HUES64 (cell line): ENCODE measurements around the gene MKI67.
"Not testable (repeated sequence)": the region's sequence is repeated elsewhere in the genome, so short reads cannot be mapped to it uniquely, and the experiment has no call there.

Experiments
- H3K27ac ChIP-seq: 2 replicates; pipeline ENCODE4 v1.7.0; 2013; ENCODE audit warnings: low read depth, low read length, inconsistent platforms
- H3K27me3 ChIP-seq: 2 replicates; pipeline ENCODE4 v1.6.1; 2013; ENCODE audit warnings: mild to moderate bottlenecking, low read length; ENCODE audit not compliant: insufficient read depth
- H3K36me3 ChIP-seq: 2 replicates; pipeline ENCODE4 v1.6.1; 2013; ENCODE audit warnings: mild to moderate bottlenecking, low read length; ENCODE audit not compliant: insufficient read depth
- H3K4me1 ChIP-seq: 2 replicates; pipeline ENCODE4 v1.6.1; 2013; ENCODE audit warnings: mild to moderate bottlenecking, low read length, moderate library complexity; ENCODE audit not compliant: insufficient read depth
- H3K4me3 ChIP-seq: 2 replicates; pipeline ENCODE4 v1.5.1; 2013; ENCODE audit warnings: mild to moderate bottlenecking, low read length, moderate library complexity
- H3K9ac ChIP-seq: 2 replicates; pipeline ENCODE4 v1.6.1; 2013; ENCODE audit warnings: mild to moderate bottlenecking, low read depth, low read length
- H3K9me3 ChIP-seq: 2 replicates; pipeline ENCODE4 v1.6.1; 2013; ENCODE audit warnings: low read depth, low read length; ENCODE audit not compliant: insufficient read depth
- WGBS: fragments of 150-250, 120-280 bp; methylation state at CpG from one replicate; pipeline ENCODE4 v1.1.7; 2013; ENCODE audit warnings: missing lambda C conversion rate; 5-methylcytosine and 5-hydroxymethylcytosine counted together

The MKI67 gene

DNA sequence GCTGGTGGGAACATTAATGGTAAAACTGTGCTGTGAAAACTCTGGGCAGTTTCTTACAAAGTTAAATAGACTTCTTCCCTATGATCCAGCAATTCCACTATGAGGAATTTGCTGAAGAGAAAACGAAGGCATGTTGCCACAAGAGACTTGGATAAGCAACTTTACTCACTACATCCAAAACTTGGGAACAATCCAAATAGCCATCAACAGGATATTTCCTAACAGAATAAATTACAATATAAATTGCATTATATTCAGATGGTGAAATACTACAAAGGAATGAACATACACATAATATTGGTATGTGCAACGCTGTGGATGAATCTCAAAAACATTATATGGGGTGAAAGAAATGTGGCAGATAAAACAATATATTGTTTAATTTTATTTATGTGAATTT is 21.4 kb upstream of the MKI67 start:
- no peaks in the 10 kb centered on the region for H3K36me3 ChIP-seq
- 92% methylated on average over 1 of the region's 2 CpGs for WGBS
- no peak overlapping the region for H3K9ac ChIP-seq
- H3K9me3 ChIP-seq: no peaks in the 10 kb centered on the region
- peaks cover 19% of the 10 kb centered on the region for H3K27me3 ChIP-seq
- H3K27ac ChIP-seq: no peak overlapping the region
- H3K4me3 ChIP-seq: no peak overlapping the region
- no peaks in the 10 kb centered on the region for H3K4me1 ChIP-seq

DNA sequence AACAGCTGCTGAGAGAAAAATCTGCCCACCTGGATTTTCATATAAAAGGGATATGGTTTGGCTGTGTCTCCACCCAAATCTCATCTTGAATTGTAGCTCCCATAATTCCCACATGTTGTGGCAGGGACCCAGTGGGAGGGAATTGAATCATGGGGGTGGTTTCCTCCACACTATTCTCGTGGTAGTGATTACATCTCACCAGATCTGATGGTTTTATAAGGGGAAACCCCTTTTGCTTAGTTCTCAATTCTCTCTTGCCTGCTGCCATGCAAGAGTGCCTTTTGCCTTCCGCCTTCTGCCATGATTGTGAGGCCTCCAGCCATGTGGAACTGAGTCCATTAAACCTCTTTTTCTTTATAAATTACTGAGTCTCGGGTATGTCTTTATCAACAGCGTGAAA is 20.8 kb upstream of the MKI67 start:
- Histone ChIP-seq H3K9ac (no peak overlapping the region), H3K4me3 (no peak overlapping the region), H3K36me3 (no peaks in the 10 kb centered on the region), H3K27ac (no peak overlapping the region), H3K27me3 (peaks cover 19% of the 10 kb centered on the region), H3K4me1 (no peaks in the 10 kb centered on the region), H3K9me3 (no peaks in the 10 kb centered on the region)
- WGBS: 88% methylated on average over 2 of the region's 4 CpGs

DNA sequence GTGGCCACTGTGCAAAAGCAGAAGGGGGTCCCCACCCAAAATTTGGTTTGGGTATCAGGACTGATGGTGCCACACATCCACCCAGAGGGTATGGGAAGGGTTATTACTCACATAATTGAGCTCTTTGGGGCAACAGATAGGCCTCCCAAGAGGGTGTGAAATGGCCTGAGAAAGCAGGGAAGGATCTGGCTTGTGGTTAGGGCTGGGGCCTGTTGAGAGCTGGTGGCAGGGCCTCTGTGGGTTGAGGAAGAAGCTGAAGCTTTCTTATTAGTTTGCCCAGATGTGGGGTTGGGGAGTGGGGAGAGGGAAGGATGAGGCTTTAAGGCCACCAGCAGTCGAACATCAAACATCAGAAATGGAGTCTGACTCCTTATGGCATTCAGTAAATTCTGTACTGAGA is 18.3 kb upstream of the MKI67 start:
- no peaks in the 10 kb centered on the region for H3K9me3 ChIP-seq
- peaks cover 5% of the 10 kb centered on the region; the same call in 1 of the 2 replicates for H3K4me1 ChIP-seq
- 83% methylated on average over 1 of the region's 1 CpG for WGBS
- no peaks in the 10 kb centered on the region for H3K36me3 ChIP-seq
- H3K27me3 ChIP-seq: peaks cover 6% of the 10 kb centered on the region
- no peak overlapping the region for H3K27ac ChIP-seq
- no peak overlapping the region for H3K4me3 ChIP-seq
- H3K9ac ChIP-seq: no peak overlapping the region

DNA sequence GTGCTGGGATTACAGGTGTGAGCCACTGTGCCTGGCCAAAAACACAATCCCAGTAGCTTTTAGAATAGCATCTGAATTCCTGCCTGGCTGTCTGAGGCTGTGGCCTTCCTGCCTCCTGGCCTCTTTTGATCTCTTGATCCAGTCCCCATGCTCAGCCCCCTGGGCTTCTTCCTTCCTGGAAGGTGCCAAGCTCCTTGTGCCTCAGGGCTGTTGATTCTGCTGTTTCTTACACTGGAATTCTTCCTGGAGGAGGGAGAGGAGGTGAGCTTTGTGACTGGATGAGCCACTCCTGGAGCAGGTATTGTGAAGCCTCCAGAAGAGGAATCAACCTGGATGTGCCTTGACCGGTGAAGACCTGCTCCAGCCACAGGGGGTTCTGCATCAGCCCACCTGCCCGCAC is 17.3 kb upstream of the MKI67 start:
- Histone ChIP-seq H3K4me1 (peaks cover 5% of the 10 kb centered on the region; the same call in 1 of the 2 replicates), H3K36me3 (no peaks in the 10 kb centered on the region), H3K9me3 (no peaks in the 10 kb centered on the region), H3K9ac (no peak overlapping the region), H3K4me3 (no peak overlapping the region), H3K27me3 (no peaks in the 10 kb centered on the region; the same call in 1 of the 2 replicates), H3K27ac (no peak overlapping the region)
- WGBS: 90% methylated on average over 2 of the region's 2 CpGs

DNA sequence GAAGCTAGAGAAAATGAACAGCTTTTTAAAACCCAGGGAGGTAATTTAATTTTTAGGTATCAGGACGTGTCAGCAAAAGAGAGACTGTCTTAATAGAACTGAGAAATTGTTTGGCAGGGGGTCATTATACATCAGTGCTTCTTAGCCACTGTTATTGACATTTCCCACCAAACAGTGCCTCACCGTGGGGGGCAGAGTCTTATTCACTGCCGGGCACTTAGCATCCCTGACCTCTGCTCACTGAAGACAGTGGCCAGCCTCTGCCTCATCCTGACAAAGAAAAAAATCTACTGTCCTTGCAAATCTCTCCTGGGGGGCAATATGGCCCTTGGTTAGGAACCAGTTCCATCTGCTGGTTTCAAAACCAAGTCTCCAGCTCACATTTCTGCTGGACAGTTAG is 14.2 kb upstream of the MKI67 start:
- 18% methylated on average over 3 of the region's 3 CpGs for WGBS
- H3K4me3 ChIP-seq: no peak overlapping the region
- no peaks in the 10 kb centered on the region for H3K36me3 ChIP-seq
- H3K27me3 ChIP-seq: no peaks in the 10 kb centered on the region
- H3K27ac ChIP-seq: no peak overlapping the region
- no peak overlapping the region for H3K9ac ChIP-seq
- peaks cover 5% of the 10 kb centered on the region; the same call in 1 of the 2 replicates for H3K4me1 ChIP-seq
- no peaks in the 10 kb centered on the region for H3K9me3 ChIP-seq

DNA sequence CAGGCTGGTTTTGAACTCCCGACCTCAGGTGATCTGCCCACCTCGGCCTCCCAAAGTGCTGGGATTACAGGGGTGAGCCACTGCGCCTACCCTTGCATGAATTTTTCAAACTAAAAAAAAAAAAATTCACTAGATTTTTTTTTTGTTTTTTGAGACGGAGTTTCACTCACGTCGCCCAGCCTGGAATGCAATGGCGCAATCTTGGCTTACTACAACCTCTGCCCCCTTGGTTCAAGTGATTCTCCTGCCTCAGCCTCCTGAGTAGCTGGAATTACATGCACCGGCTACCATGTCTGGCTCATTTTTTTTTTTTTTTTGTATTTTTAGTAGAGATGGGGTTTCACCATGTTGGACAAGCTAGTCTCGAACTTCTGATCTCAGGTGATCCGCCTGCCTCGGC is 12.2 kb upstream of the MKI67 start:
- WGBS: 91% methylated on average over 11 of the region's 11 CpGs
- H3K4me3 ChIP-seq, H3K27ac ChIP-seq, H3K27me3 ChIP-seq, H3K36me3 ChIP-seq, H3K4me1 ChIP-seq, H3K9ac ChIP-seq, H3K9me3 ChIP-seq: not testable (repeated sequence)

DNA sequence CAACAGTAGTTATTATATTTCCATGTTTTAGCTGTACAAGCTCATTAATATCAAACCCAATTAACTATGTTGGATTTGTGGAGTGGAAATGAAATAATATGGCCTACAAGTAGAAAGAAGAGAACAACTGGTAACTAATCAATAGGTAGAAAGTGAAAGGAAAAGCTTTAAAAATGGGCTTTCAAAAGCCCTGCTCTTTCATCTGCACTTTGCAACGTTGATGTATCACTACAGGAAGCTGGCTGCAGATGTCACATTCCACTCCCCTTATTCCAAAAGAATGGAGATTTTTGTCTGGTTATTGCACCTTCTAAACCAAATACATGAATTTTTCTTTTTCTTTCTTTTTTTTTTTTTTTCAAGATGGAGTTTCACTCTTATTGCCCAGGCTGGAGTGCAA is 11.7 kb upstream of the MKI67 start:
- Histone ChIP-seq H3K27ac (no peak overlapping the region), H3K9ac (no peak overlapping the region), H3K4me1 (peaks cover 5% of the 10 kb centered on the region; the same call in 1 of the 2 replicates), H3K4me3 (no peak overlapping the region), H3K36me3 (no peaks in the 10 kb centered on the region), H3K27me3 (no peaks in the 10 kb centered on the region), H3K9me3 (no peaks in the 10 kb centered on the region)
- WGBS: 67% methylated on average over 1 of the region's 1 CpG

DNA sequence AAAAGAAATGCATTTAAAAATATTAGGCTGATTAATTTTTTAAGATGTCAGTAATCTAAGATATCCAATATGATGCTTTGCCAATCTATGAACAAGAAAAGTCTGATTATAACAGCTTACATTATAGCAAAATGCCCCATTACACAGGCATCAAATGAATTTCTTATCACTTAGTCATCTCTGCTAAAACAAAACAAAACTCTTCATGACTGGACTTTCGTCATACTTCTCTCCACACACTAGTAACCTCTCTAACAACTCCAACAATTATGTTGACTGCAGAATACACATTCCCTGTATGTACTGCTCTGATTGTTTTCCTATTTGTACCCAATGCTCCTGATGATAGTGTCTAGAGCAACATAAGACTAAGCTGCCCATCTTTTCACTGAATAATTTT is 3.8 kb upstream of the MKI67 start:
- Histone ChIP-seq H3K9me3 (no peaks in the 10 kb centered on the region), H3K36me3 (no peaks in the 10 kb centered on the region), H3K9ac (no peak overlapping the region), H3K4me1 (peaks cover 6% of the 10 kb centered on the region), H3K27ac (no peak overlapping the region), H3K4me3 (no peak overlapping the region), H3K27me3 (peaks cover 5% of the 10 kb centered on the region; the same call in 1 of the 2 replicates)
- 90% methylated on average over 1 of the region's 1 CpG for WGBS

DNA sequence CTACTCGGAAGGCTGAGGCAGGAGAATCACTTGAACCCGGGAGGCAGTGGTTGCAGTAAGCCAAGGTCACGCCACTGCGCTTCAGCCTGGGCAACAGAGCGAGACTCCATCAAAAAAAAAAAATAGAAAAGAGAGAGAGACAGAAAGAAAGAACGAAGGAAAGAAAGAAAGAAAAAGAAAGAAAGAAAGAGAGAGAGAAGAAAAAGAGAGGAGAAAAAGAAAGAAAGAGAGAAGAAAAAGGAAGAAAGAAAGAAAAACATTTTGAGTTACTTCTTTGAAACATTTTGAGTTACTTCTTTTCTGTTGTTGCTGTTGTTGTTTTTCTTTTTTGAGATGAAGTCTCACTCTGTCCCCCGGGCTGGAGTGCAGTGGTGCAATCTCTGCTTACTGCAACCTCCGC is 2.4 kb upstream of the MKI67 start:
- Histone ChIP-seq H3K4me3 (no peak overlapping the region), H3K27ac (no peak overlapping the region), H3K4me1 (peaks cover 9% of the 10 kb centered on the region), H3K9ac (no peak overlapping the region), H3K9me3 (no peaks in the 10 kb centered on the region), H3K36me3 (peaks cover 2% of the 10 kb centered on the region; the same call in 1 of the 2 replicates), H3K27me3 (peaks cover 5% of the 10 kb centered on the region; the same call in 1 of the 2 replicates)
- WGBS: 78% methylated on average over 8 of the region's 8 CpGs

DNA sequence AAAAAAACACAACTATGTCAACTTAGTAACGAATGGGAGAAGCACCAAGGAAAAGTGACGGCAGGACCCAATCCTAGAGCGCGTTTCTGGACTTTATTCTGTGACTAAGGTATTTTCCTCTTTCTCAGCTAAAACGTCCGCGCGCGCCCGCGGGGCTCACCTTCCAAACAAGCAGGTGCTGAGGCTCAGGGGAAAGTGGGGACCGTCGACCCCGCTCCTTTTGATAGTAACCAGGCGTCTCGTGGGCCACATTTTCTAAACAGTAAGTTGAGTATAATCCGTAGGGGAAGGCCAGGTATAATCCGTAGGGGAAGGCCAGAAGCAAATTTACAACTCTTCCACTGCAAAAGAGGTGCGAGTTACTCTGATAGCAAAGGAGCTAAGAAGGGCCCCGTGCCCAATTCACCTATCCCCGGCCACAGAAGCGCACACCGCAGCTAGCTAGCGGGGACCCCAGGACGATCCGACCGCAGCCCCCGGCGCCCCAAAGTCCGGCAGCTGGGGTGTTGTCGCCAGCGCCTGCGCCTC is 743 bp downstream of the MKI67 start:
- H3K36me3 ChIP-seq: peaks cover 30% of the 10 kb centered on the region
- no peak overlapping the region for H3K27ac ChIP-seq
- no peaks in the 10 kb centered on the region for H3K9me3 ChIP-seq
- H3K27me3 ChIP-seq: peaks cover 5% of the 10 kb centered on the region; the same call in 1 of the 2 replicates
- peak overlapping the region; percentile 90 for H3K9ac ChIP-seq
- WGBS: 1% methylated on average over 33 of the region's 33 CpGs
- peaks cover 9% of the 10 kb centered on the region for H3K4me1 ChIP-seq
- peak overlapping the region; percentile 95 for H3K4me3 ChIP-seq

DNA sequence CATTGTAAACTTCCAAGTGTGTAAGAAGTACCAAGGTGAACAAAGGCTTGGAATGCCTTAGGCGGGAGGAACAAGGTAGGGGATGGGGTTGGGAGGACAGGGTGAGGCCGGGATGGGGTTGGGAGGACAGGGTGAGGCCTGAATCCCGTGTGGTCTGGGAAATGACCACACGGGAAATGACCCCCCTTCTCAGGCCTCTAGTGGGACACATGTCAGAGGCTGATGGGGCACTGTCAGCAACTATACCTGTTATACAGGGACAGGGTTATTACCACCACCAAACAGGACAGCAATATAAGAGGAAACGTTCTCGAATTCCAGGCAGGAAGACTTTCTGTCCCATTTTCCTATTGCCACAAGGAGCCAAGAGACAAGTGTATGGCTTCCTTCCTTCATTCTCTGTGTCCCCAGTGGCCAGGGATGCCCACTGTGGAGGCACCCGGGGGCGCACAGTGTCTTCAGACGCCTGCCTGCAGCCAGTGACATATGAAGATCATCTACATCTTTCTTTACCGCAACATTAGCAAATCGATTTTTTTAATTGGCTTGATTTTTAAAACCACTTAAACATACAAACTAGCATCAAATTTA is 1.3 kb downstream of the MKI67 start:
- 38% methylated on average over 11 of the region's 11 CpGs for WGBS
- peaks cover 5% of the 10 kb centered on the region; the same call in 1 of the 2 replicates for H3K27me3 ChIP-seq
- H3K9ac ChIP-seq: peak overlapping the region; percentile 90; the same call in 1 of the 2 replicates
- H3K4me3 ChIP-seq: peak overlapping the region; percentile 95
- no peak overlapping the region for H3K27ac ChIP-seq
- peaks cover 32% of the 10 kb centered on the region for H3K36me3 ChIP-seq
- H3K4me1 ChIP-seq: peaks cover 9% of the 10 kb centered on the region
- H3K9me3 ChIP-seq: no peaks in the 10 kb centered on the region

DNA sequence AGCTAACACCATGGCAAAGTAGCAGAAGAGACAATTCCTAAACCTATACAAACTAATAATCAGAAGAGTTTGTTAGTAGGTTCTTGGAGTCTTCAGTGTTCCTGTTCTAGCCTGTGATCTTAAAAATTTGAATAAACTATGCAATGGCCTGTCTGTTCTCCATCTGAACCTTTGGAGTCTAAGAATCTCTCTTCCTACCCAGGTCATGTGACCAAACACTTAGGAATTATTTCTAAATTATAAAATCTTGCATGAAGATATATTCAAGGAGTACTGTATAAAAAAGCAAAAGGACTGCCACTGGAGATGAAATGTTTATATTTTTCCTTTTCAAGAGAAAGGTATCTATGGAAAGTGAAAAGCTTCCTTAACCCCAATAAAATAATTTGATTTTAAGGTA is 2.4 kb downstream of the MKI67 start:
- Histone ChIP-seq H3K9me3 (no peaks in the 10 kb centered on the region), H3K9ac (no peak overlapping the region), H3K27me3 (peaks cover 5% of the 10 kb centered on the region; the same call in 1 of the 2 replicates), H3K4me1 (peaks cover 9% of the 10 kb centered on the region), H3K27ac (no peak overlapping the region), H3K36me3 (peaks cover 42% of the 10 kb centered on the region), H3K4me3 (no peak overlapping the region)
